ENCODE results near the gene TEAD2.
"Not testable (repeated sequence)": the region's sequence is repeated elsewhere in the genome, so short reads cannot be mapped to it uniquely, and the experiment has no call there.

The TEAD2 gene

GRCh38 chr19:49333418-49333805 lies 28.8 kb downstream of the TEAD2 start:
- DNase-seq (ENCODE audit: low spot score) = no peak

- not testable (repeated sequence) for DNase-seq (ENCODE audit: low spot score)
These were observed 29.4 kb downstream of the TEAD2 start for GRCh38 chr19:49332691-49333417.

GRCh38 chr19:49331616-49332055 lies 30.6 kb downstream of the TEAD2 start:
- peak; percentile 79 for DNase-seq (ENCODE audit: low spot score)

GRCh38 chr19:49331187-49331586 lies 31.0 kb downstream of the TEAD2 start:
- not testable (repeated sequence) for DNase-seq (ENCODE audit: low spot score)

GRCh38 chr19:49328741-49329140 lies 33.5 kb downstream of the TEAD2 start:
- DNase-seq (ENCODE audit: low spot score) = no peak

GRCh38 chr19:49327878-49328544 lies 34.2 kb downstream of the TEAD2 start:
- DNase-seq (ENCODE audit: low spot score) = peak; percentile 69

GRCh38 chr19:49326165-49326704 lies 36.0 kb downstream of the TEAD2 start:
- DNase-seq (ENCODE audit: low spot score) = no peak

GRCh38 chr19:49325756-49326155 lies 36.5 kb downstream of the TEAD2 start:
- not testable (repeated sequence) for DNase-seq (ENCODE audit: low spot score)

GRCh38 chr19:49324801-49325576 lies 37.2 kb downstream of the TEAD2 start, which contains the start of gene SLC6A16:
SLC6A16 (minus strand) TSS chr19:49325191; CDS start chr19:49311347, 13,844 bp downstream.
- no peak for DNase-seq (ENCODE audit: low spot score)

- DNase-seq (ENCODE audit: low spot score) = no peak
These were observed 43.9 kb downstream of the TEAD2 start for GRCh38 chr19:49318296-49318695.

- no peak for DNase-seq (ENCODE audit: low spot score)
These were observed 45.9 kb downstream of the TEAD2 start for GRCh38 chr19:49316284-49316683.

GRCh38 chr19:49315111-49315510 lies 47.1 kb downstream of the TEAD2 start:
- DNase-seq (ENCODE audit: low spot score) = no peak

GRCh38 chr19:49309087-49309486 lies 53.1 kb downstream of the TEAD2 start:
- DNase-seq (ENCODE audit: low spot score) = no peak

GRCh38 chr19:49306734-49307133 lies 55.5 kb downstream of the TEAD2 start:
- not testable (repeated sequence) for DNase-seq (ENCODE audit: low spot score)

- no peak for DNase-seq (ENCODE audit: low spot score)
These were observed 60.4 kb downstream of the TEAD2 start for GRCh38 chr19:49301866-49302252.

- DNase-seq (ENCODE audit: low spot score) = peak; percentile 80
These were observed 60.9 kb downstream of the TEAD2 start for GRCh38 chr19:49301165-49301865.

GRCh38 chr19:49298653-49299052 lies 63.6 kb downstream of the TEAD2 start:
- DNase-seq (ENCODE audit: low spot score) = not testable (repeated sequence)

GRCh38 chr19:49297403-49297802 lies 64.8 kb downstream of the TEAD2 start:
- DNase-seq (ENCODE audit: low spot score) = no peak

- DNase-seq (ENCODE audit: low spot score) = no peak
These were observed 66.9 kb downstream of the TEAD2 start for GRCh38 chr19:49295208-49295880.

GRCh38 chr19:49294401-49294800 lies 67.8 kb downstream of the TEAD2 start:
- DNase-seq (ENCODE audit: low spot score) = no peak
